GM11168 (cell line): Measurements from ENCODE around the gene FABP7.

ENCODE experiments used
- in situ Hi-C: fragments of 300-500 bp; cut with MboI; formaldehyde crosslinking; loops from one replicate; pipeline ENCODE4 v1.12.0; 2022; ENCODE audit warnings: low sequenced_read_pairs; ENCODE audit not compliant: unreplicated experiment

The FABP7 gene

DNA sequence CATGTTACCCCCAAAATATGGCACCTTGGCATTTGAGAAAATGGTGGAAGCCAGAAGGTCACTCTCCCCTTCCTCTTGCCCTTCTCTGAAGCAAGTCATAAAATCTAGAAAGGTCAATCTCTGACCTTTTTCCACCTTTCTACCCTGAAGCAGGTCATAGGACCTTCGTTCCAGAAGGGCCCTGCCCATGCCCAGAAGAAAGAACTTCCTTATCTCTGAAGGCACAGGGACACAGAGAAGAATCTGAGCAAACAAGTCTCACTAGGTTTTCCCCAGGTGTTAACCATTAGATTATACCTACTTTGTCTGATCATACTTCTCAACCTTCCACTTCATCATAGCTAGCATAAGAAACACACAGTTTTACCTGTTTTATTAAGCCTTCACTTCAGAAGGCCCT lies 52.0 kb downstream of the FABP7 start:
- in situ Hi-C loops, result loop anchor here (10.0 kb wide), 1 partner anchor 107 kb away; no protein-coding TSS in a partner anchor

GRCh38 chr6:122832459-122832858 lies 52.9 kb downstream of the FABP7 start:
- in situ Hi-C loops, result loop anchor here (10.0 kb wide), 1 partner anchor 108 kb away; no protein-coding TSS in a partner anchor

DNA sequence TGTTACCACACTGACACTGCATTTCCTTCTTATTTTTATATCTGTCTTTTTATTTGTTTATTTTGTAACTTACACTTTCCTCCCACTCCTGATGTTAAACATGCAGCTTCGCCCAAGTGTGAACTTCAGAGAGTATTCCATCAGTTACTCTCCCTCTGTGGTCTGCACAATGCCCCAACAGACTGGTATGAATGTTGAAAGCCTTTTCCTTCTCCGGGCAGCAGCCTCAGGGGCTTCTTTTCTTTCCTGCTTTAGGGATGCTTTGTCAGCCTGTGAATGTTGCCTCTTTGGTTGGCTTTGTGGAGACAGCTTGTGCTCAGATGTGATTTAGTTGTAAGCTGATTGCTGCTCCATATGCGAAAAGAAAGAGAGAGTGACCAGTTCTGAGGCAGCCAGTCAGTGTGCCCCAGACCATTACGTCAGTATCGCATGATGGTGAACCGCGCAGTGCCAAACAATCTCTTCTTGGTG lies 53.5 kb downstream of the FABP7 start:
- in situ Hi-C loops, result loop anchor here (10.0 kb wide), 1 partner anchor 108 kb away; no protein-coding TSS in a partner anchor
